IPS-18a (cell line): ENCODE results near the gene INHBB.

Source experiments
- H3K27ac ChIP-seq: one replicate; pipeline ENCODE4 v1.5.1; 2013; ENCODE audit warnings: low read length
- H3K27me3 ChIP-seq: one replicate; pipeline ENCODE4 v1.6.1; 2013; ENCODE audit warnings: mild to moderate bottlenecking, low read length; ENCODE audit not compliant: control insufficient read depth, insufficient read depth
- H3K36me3 ChIP-seq: one replicate; pipeline ENCODE4 v1.6.1; 2013; ENCODE audit warnings: low read depth, low read length; ENCODE audit not compliant: control insufficient read depth
- H3K4me1 ChIP-seq: one replicate; pipeline ENCODE4 v1.6.1; 2013; ENCODE audit warnings: low read depth, low read length; ENCODE audit not compliant: control insufficient read depth
- H3K4me3 ChIP-seq: one replicate; pipeline ENCODE4 v1.5.1; 2013; ENCODE audit warnings: low read length
- H3K9ac ChIP-seq: one replicate; pipeline ENCODE4 v1.6.1; 2013; ENCODE audit warnings: mild to moderate bottlenecking, low read length, moderate library complexity
- H3K9me3 ChIP-seq: one replicate; pipeline ENCODE4 v1.6.1; 2013; ENCODE audit warnings: low read depth, low read length; ENCODE audit not compliant: control insufficient read depth

The INHBB gene

DNA sequence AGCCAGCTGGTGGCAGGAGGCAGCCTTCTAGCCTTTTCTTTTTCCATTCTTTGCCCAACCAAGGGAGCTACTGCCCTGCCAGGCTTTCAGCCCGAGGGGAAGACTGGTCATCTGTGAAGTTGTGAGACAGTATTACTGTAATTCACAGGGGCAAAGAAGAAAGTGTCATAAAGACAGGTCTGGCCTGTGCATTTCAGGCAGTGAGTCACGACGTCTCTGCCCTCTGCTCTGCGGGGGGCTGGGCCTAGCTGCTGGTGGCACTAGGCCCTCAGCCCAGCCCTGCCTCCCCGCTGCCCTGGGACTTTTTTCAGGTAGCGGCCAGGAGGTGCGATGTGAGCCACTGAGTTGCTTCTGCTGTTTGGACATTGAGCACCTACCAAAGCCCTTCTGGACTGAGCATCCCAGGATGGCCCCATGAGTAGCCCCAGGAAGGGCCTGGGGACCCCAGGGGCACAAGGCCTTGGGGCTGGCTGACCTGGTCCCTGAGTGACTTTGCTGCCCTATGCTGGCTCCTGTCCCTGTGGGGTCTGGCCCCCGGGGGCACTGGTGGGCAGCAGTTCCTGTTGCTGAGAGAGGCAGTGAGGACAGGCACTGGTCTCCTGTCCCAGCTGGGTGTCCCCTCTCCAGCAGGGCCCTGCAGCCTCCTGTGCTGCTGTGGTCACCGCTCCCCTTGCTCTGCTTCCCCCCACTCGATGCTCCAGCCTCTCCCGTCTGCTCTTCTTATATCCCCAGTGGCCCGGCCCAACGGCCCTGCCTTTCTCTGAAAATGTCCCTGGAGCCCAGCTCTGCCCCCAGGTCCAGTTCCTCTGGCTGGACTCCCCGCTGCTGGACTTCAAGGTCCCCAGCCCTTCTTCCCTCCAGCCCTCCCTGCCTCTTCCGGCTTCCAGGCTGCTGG, 7.0 kb downstream of the INHBB start:
- H3K9me3 ChIP-seq, result no peaks in the 10 kb centered on the region
- H3K27me3 ChIP-seq, result peaks cover 83% of the 10 kb centered on the region
- H3K4me1 ChIP-seq, result peaks cover 24% of the 10 kb centered on the region
- no peak overlapping the region for H3K4me3 ChIP-seq
- H3K36me3 ChIP-seq, result no peaks in the 10 kb centered on the region
- no peak overlapping the region for H3K27ac ChIP-seq
- H3K9ac ChIP-seq, result no peak overlapping the region

- Histone ChIP-seq H3K27me3 (peaks cover 81% of the 10 kb centered on the region), H3K9ac (no peak overlapping the region), H3K4me1 (peaks cover 18% of the 10 kb centered on the region), H3K9me3 (no peaks in the 10 kb centered on the region), H3K4me3 (no peak overlapping the region), H3K27ac (no peak overlapping the region), H3K36me3 (no peaks in the 10 kb centered on the region)
Measured at GRCh38 chr2:120353591-120353898, 7.6 kb downstream of the INHBB start.

GRCh38 chr2:120353931-120354330, 8.0 kb downstream of the INHBB start:
- peaks cover 14% of the 10 kb centered on the region for H3K4me1 ChIP-seq
- H3K9ac ChIP-seq, result no peak overlapping the region
- H3K27ac ChIP-seq, result no peak overlapping the region
- H3K36me3 ChIP-seq, result no peaks in the 10 kb centered on the region
- peaks cover 77% of the 10 kb centered on the region for H3K27me3 ChIP-seq
- no peak overlapping the region for H3K4me3 ChIP-seq
- no peaks in the 10 kb centered on the region for H3K9me3 ChIP-seq

DNA sequence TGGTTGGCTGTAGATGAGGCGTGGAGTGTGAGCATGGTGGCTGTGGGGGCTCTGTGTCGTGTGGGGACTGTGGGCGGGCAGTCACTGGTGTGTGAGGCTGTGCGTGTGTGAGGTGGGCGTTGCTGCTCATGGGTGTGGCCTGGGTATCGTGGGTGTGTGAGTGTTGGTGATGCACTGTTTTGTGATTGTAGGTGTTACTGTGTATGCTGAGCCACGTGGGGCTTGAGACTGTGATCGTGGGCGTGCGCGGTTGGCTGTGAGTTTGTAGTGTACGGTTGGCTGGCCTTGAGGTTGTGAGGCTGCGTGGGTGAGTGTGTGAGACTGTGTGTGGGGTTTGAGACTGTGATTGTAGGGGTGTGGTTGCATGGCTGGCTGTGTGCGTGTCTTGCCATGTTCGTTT, 8.5 kb downstream of the INHBB start:
- Histone ChIP-seq H3K4me1 (peaks cover 9% of the 10 kb centered on the region), H3K27ac (no peak overlapping the region), H3K36me3 (no peaks in the 10 kb centered on the region), H3K9me3 (no peaks in the 10 kb centered on the region), H3K9ac (no peak overlapping the region), H3K4me3 (no peak overlapping the region), H3K27me3 (peaks cover 72% of the 10 kb centered on the region)

- H3K4me1 ChIP-seq, result peaks cover 3% of the 10 kb centered on the region
- H3K27ac ChIP-seq, result no peak overlapping the region
- peaks cover 65% of the 10 kb centered on the region for H3K27me3 ChIP-seq
- H3K4me3 ChIP-seq, result no peak overlapping the region
- no peak overlapping the region for H3K9ac ChIP-seq
- H3K36me3 ChIP-seq, result no peaks in the 10 kb centered on the region
- H3K9me3 ChIP-seq, result no peaks in the 10 kb centered on the region
Measured at GRCh38 chr2:120354935-120355779, 9.2 kb downstream of the INHBB start.

GRCh38 chr2:120355780-120356266, 9.9 kb downstream of the INHBB start:
- Histone ChIP-seq H3K27ac (no peak overlapping the region), H3K36me3 (no peaks in the 10 kb centered on the region), H3K9ac (no peak overlapping the region), H3K4me1 (no peaks in the 10 kb centered on the region), H3K9me3 (no peaks in the 10 kb centered on the region), H3K4me3 (no peak overlapping the region), H3K27me3 (peaks cover 58% of the 10 kb centered on the region)

DNA sequence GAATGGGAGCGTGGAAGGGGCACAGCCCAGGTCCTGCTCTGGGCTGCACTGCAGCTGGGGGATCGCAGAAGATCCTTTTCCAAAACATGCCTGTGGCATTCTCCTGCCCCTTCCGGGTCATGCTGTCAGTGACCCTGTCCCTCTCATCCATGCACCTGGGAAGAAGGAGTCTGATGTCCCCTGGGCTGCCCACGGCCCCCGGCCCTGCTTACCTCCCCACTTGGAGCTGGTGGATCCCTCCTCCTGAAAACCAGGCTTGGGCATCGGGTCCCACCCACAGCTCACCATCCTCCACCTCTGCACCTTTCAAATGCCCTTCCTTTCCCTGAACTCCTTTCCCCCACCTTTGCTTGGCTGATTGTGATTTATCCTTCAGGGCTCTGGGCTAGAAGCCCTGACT, 11.8 kb downstream of the INHBB start:
- Histone ChIP-seq H3K4me3 (no peak overlapping the region), H3K9me3 (no peaks in the 10 kb centered on the region), H3K4me1 (no peaks in the 10 kb centered on the region), H3K27ac (no peak overlapping the region), H3K36me3 (no peaks in the 10 kb centered on the region), H3K27me3 (peaks cover 39% of the 10 kb centered on the region), H3K9ac (no peak overlapping the region)

- Histone ChIP-seq H3K4me1 (no peaks in the 10 kb centered on the region), H3K9me3 (no peaks in the 10 kb centered on the region), H3K9ac (no peak overlapping the region), H3K4me3 (no peak overlapping the region), H3K36me3 (no peaks in the 10 kb centered on the region), H3K27ac (no peak overlapping the region), H3K27me3 (peaks cover 31% of the 10 kb centered on the region)
Measured at GRCh38 chr2:120358734-120359465, 13.0 kb downstream of the INHBB start.

GRCh38 chr2:120360307-120360855, 14.4 kb downstream of the INHBB start:
- Histone ChIP-seq H3K9me3 (no peaks in the 10 kb centered on the region), H3K4me1 (no peaks in the 10 kb centered on the region), H3K4me3 (no peak overlapping the region), H3K27ac (no peak overlapping the region), H3K27me3 (peaks cover 22% of the 10 kb centered on the region), H3K36me3 (no peaks in the 10 kb centered on the region), H3K9ac (no peak overlapping the region)

DNA sequence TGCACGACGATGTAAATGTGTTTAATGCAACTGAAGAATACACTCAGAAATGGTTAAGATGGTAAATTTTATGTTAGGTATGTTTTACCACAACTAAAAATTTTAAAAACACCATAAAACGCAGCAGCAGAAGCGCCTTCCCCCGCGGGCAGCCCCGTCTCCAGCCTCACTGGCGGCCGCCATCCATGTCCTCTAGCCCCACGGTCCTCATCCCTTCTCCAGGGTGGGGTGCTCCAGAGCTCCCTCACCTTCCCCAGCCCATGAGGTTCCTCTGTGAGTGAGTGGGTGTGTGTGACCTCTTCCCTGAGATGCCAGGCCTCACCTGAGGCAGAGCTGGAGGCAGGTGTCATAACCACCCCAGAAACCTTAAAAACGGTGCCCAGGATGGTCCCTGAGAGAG, 17.0 kb downstream of the INHBB start:
- no peak overlapping the region for H3K9ac ChIP-seq
- H3K4me3 ChIP-seq, result no peak overlapping the region
- H3K9me3 ChIP-seq, result no peaks in the 10 kb centered on the region
- no peak overlapping the region for H3K27ac ChIP-seq
- H3K27me3 ChIP-seq, result peaks cover 4% of the 10 kb centered on the region
- no peaks in the 10 kb centered on the region for H3K4me1 ChIP-seq
- H3K36me3 ChIP-seq, result no peaks in the 10 kb centered on the region

DNA sequence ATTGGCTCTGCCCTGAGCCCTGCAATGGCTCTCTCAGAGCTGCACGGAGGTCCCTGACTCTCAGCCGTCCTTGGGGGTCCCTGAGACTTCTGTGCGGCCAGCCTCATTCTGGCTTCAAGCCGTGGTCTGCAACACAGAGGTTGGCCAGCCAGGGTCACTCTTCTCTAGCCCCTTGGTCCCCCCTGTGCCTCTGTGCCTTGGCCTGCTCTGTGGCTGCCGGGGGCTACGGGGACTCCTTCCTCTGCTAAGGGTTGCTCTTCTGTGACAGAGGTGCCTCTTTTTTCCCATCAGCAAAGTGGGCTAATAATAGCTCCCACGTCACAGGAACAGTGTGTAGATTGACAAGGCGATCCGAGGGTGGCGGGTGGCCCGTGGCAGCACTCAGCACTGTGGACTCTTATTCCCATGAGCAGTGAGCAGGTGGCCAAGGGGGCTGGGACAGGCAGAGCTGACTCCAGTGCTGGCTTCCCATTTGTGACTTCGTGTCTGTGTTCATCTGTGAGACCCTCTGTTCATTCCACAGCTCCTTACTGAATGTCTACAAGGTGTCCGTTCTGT, 19.4 kb downstream of the INHBB start:
- H3K4me1 ChIP-seq, result no peaks in the 10 kb centered on the region

More for the DNA sequence above, 19.4 kb downstream of the INHBB start:
- no peak overlapping the region for H3K27ac ChIP-seq
- H3K27me3 ChIP-seq, result no peaks in the 10 kb centered on the region
- H3K9ac ChIP-seq, result no peak overlapping the region
- no peaks in the 10 kb centered on the region for H3K9me3 ChIP-seq
- no peak overlapping the region for H3K4me3 ChIP-seq
- no peaks in the 10 kb centered on the region for H3K36me3 ChIP-seq
